Erythroblast (primary cell): Measurements from ENCODE around the gene JARID2.
A peak's percentile ranks its signal among the peaks of the same experiment; 100 is the strongest.

Source experiments
- DNase-seq, 2 experiments: peaks; one replicate each; lab custom pipeline; 2025; lab: John Stamatoyannopoulos, UW
- GATA1 ChIP-seq: IDR thresholded peaks from 2 replicates; pipeline ENCODE4 v1.6.1; 2011; ENCODE audit warnings: low read depth, mild to moderate bottlenecking, control low read depth, low read length, moderate library complexity
- POLR2A ChIP-seq: IDR thresholded peaks from 2 replicates; pipeline ENCODE4 v1.6.1; 2011; ENCODE audit warnings: mild to moderate bottlenecking, low read length

Gene JARID2

GRCh38 chr6:15398633-15399275, 152.9 kb downstream of the JARID2 start:
- peak in 1 of 2 experiments; percentile 22 for DNase-seq
- TF ChIP-seq GATA1 (no peak), POLR2A (no peak)

DNA sequence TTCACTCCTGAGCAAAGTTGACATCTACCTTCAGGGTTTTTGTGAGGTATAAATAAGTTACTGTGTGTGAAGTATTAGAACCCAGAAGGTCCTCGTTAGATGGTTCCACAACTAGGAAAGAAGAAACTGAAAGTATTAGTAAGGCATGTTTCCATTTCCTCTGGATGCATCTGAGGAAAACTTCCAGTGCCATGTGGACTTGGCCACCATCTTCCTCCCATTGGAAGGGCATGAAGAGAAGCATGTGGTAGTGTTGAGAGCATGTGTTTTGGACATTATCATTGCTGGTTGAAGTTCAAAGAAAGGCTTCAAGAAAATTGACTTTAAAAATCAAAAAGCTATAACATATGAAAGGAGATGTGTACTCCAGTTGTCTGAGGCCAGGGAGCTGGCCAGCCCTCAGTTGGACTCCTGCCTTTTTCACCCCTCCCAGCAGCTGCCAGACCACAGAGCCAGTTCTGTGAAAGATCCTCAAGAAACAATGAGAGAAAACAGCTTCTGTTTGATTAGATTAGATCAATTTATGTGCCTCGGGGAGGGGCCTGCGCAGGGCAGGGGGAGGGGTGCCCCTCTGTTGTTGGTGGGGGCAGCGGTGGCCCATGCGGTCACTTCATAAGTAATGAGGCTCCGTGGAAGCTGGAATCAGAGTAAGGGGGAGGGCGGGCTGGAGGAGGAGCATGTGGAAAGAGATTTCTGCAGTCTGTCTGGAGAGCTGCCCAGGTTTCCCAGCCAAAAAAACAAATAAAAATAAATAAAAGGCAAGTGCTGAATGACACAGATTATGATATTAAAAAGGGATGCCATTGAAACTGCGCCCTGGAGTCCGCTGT, 154.0 kb downstream of the JARID2 start:
- TF ChIP-seq POLR2A = no peak
- TF ChIP-seq GATA1 = no peak

GRCh38 chr6:15400572-15401004, 154.7 kb downstream of the JARID2 start:
- DNase-seq = peak; percentile 59 to 66
- no peak for TF ChIP-seq POLR2A

More for the DNA sequence above, 154.0 kb downstream of the JARID2 start:
- DNase-seq = peak; percentile 55 to 82

GRCh38 chr6:15401120-15401519, 155.3 kb downstream of the JARID2 start:
- DNase-seq = no peak
- TF ChIP-seq POLR2A (no peak), GATA1 (no peak)

DNA sequence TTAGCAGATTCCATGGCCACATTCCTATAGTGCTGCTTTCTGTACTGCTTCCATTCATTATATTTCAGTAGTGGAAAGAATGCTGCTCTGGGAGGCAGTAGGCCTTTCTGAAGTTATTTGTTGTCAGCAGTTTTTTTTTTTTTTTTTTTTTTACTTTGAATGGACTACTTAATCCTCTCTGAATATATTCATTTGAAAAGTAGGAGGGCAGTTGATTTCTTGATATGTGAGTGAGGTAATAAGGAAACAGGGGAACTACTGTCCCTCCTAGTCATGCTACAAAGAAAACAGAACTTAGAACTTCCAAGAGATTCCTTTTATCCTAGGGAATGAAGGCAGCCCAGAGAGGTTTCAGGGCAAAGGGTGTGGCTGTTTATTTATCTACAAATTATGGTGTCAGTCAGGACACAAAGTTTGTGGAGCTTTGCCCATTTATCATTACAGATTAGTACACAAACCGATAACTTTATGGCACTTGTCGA, 155.9 kb downstream of the JARID2 start:
- no peak for TF ChIP-seq GATA1
- no peak for TF ChIP-seq POLR2A
- DNase-seq = peak; percentile 50 to 52

DNA sequence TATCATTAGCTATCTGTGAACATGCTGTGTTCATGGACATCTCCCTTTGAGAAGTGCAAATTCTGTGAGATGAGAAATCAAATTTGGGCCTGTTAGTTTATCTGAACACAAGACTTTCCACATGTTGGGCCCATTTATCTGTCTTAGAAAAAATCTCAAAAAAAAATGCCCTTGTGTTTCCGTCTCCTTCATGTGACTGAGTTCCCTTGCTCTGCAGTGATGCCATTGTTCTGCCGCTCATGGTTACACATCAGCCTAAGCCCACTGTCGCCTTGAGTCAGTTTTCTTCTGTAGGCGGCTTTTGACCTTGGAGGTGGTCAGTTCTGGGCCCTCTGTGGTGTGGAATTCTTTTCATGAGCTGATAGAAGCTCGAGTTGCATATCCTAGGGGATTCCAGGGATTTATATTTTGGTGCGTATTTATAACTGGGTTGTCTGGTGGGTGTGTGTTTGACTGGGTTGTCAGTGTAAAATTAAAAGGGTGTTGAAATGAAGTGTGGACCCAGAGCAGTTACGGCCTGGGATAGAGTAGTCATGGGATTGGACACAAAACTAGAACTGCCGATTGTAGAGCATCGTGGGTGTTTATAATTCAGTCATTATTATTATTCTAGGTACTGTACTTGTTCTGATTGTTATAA, 156.7 kb downstream of the JARID2 start:
- peak; percentile 50 to 52 for DNase-seq
- TF ChIP-seq POLR2A = no peak
- no peak for TF ChIP-seq GATA1

GRCh38 chr6:15403094-15403755, 157.4 kb downstream of the JARID2 start:
- DNase-seq = no peak
- TF ChIP-seq POLR2A (no peak), GATA1 (no peak)

- DNase-seq = no peak
- TF ChIP-seq GATA1 (no peak), POLR2A (no peak)
Observed at GRCh38 chr6:15404685-15404980, 158.8 kb downstream of the JARID2 start.

- DNase-seq = no peak
- TF ChIP-seq POLR2A (no peak), GATA1 (no peak)
Observed at GRCh38 chr6:15405129-15406068, 159.5 kb downstream of the JARID2 start.

DNA sequence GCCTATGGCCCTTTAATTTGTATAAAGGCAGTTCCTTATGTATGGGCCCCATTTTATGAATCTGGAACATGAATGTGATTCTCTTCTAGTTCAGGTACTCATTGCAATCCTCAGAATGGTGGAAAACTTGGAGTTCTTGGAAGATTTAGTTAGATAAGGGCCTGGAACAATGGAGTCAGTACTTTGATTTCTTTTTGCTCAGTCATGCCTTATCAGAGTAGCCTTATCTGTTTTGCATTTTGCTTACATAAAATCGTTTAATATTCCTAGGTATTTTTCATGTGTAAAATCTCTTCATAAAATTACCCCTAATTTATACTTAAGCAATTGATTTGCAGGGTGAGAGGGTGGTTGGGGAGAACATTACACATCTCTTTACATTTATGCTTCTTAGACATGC, 160.6 kb downstream of the JARID2 start:
- DNase-seq = no peak
- TF ChIP-seq POLR2A (no peak), GATA1 (no peak)

DNA sequence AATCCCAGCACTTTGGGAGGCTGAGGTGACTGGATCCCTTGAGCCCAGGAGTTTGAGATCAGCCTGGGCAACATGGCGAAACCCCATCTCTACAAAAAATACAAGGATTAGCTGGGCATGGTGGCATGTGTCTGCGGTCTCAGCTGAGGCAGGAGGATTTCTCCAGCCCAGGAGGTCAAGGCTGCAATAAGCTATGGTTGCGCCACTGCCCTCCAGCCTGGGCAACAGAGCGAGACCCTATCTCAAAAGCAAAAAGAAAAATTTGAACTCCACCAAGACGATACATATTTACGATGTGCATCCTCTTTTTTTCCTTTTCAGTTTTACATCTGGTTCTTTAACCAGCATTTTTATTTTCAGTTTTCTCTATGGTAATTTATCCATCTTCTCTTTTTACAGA, 162.1 kb downstream of the JARID2 start:
- no peak for DNase-seq
- TF ChIP-seq GATA1 (no peak), POLR2A (no peak)

DNA sequence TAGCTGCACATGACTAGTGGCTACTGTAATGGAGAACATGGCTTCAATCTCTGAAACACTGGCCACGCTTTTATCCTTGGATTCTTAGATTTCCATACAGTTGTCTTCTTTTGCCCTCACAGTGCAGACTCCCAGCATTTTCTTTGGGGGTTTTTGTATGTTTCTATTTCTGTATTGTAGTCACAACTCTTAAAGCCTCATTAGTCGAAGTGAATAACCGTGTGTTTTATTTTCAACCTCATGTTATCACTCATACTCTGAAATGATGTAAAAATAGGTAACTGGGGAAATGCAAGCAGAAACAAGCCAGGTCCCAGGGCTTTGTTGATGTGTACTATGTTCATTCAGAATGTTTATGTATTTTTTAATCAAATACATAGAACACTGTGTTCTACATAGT, 162.9 kb downstream of the JARID2 start:
- TF ChIP-seq GATA1 (no peak), POLR2A (no peak)
- no peak for DNase-seq
